Stimulated activated CD8-positive, alpha-beta memory T cell treated with anti-CD3 and anti-CD28 coated beads, Interleukin-12 subunit alpha, Interleukin-12 subunit beta, amount 100 ng/mL, for 1 hour (primary cell): ENCODE results near the gene SPON1.
A peak's percentile ranks its signal among the peaks of the same experiment; 100 is the strongest.
"Not testable (repeated sequence)": the region's sequence is repeated elsewhere in the genome, so short reads cannot be mapped to it uniquely, and the experiment has no call there.

ENCODE experiments used
- DNase-seq: peaks from one replicate; pipeline ENCODE4 v3.0.0-alpha.2; 2020; ENCODE audit warnings: low read depth

The SPON1 gene

GRCh38 chr11:13962562-13963168 lies at the start of gene SPON1:
TSS of gene SPON1 (plus strand) at chr11:13962723. CDS start at chr11:13962905, 182 bp downstream.
- peak; percentile 26 for DNase-seq

GRCh38 chr11:13917264-13917663 lies 45.3 kb upstream of the SPON1 start:
- no peak for DNase-seq

- DNase-seq = no peak
Observed at GRCh38 chr11:13917904-13918303, 44.6 kb upstream of the SPON1 start.

GRCh38 chr11:13920756-13921155 lies 41.8 kb upstream of the SPON1 start:
- no peak for DNase-seq

GRCh38 chr11:13921545-13921944 lies 41.0 kb upstream of the SPON1 start:
- no peak for DNase-seq

GRCh38 chr11:13923182-13923581 lies 39.3 kb upstream of the SPON1 start:
- no peak for DNase-seq

GRCh38 chr11:13923716-13924650 lies 38.5 kb upstream of the SPON1 start:
- DNase-seq = no peak

GRCh38 chr11:13924801-13925327 lies 37.7 kb upstream of the SPON1 start:
- no peak for DNase-seq

GRCh38 chr11:13926366-13926765 lies 36.2 kb upstream of the SPON1 start:
- DNase-seq = not testable (repeated sequence)

- no peak for DNase-seq
Observed at GRCh38 chr11:13926981-13927380, 35.5 kb upstream of the SPON1 start.

- no peak for DNase-seq
Observed at GRCh38 chr11:13927481-13927880, 35.0 kb upstream of the SPON1 start.

- DNase-seq = no peak
Observed at GRCh38 chr11:13928566-13929251, 33.8 kb upstream of the SPON1 start.

GRCh38 chr11:13929395-13929891 lies 33.1 kb upstream of the SPON1 start:
- DNase-seq = no peak

GRCh38 chr11:13931356-13931755 lies 31.2 kb upstream of the SPON1 start:
- no peak for DNase-seq

- not testable (repeated sequence) for DNase-seq
Observed at GRCh38 chr11:13937154-13937553, 25.4 kb upstream of the SPON1 start.

GRCh38 chr11:13938829-13939228 lies 23.7 kb upstream of the SPON1 start:
- DNase-seq = not testable (repeated sequence)

GRCh38 chr11:13939961-13940906 lies 22.3 kb upstream of the SPON1 start:
- no peak for DNase-seq

- no peak for DNase-seq
Observed at GRCh38 chr11:13940907-13941256, 21.6 kb upstream of the SPON1 start.

- no peak for DNase-seq
Observed at GRCh38 chr11:13941775-13942174, 20.7 kb upstream of the SPON1 start.

GRCh38 chr11:13942378-13942777 lies 20.1 kb upstream of the SPON1 start:
- DNase-seq = no peak

- DNase-seq = no peak
Observed at GRCh38 chr11:13942971-13943381, 19.5 kb upstream of the SPON1 start.
